ENCODE measurements around the gene SLC25A22.

Gene SLC25A22

GRCh38 chr11:788953-789940, 8.8 kb downstream of the SLC25A22 start:
- DNase-seq: no peak

GRCh38 chr11:788009-788640, 10.0 kb downstream of the SLC25A22 start:
- DNase-seq: no peak

- DNase-seq: no peak
These were observed 10.9 kb downstream of the SLC25A22 start for GRCh38 chr11:787084-787675.

GRCh38 chr11:786235-787083, 11.6 kb downstream of the SLC25A22 start:
- DNase-seq: no peak

GRCh38 chr11:783581-784015, 14.5 kb downstream of the SLC25A22 start:
- peak; percentile 18 for DNase-seq

GRCh38 chr11:782264-783174, 15.6 kb downstream of the SLC25A22 start:
- no peak for DNase-seq

- no peak for DNase-seq
These were observed 18.0 kb downstream of the SLC25A22 start for GRCh38 chr11:779955-780532.

GRCh38 chr11:778976-779954, 18.8 kb downstream of the SLC25A22 start:
- DNase-seq: no peak

- DNase-seq: peak; percentile 72
These were observed 20.5 kb downstream of the SLC25A22 start, which contains the start of gene GATD1 for GRCh38 chr11:777288-778255. Gene GATD1 (minus strand): TSS chr11:777487. CDS start chr11:777462, 25 bp downstream.

- DNase-seq: no peak
These were observed 21.4 kb downstream of the SLC25A22 start for GRCh38 chr11:776561-777287.

- DNase-seq: no peak
These were observed 21.9 kb downstream of the SLC25A22 start for GRCh38 chr11:776263-776560.

- no peak for DNase-seq
These were observed 23.0 kb downstream of the SLC25A22 start for GRCh38 chr11:774873-775592.

- no peak for DNase-seq
These were observed 24.3 kb downstream of the SLC25A22 start for GRCh38 chr11:773830-774229.

GRCh38 chr11:773425-773824, 24.7 kb downstream of the SLC25A22 start:
- DNase-seq: no peak

GRCh38 chr11:772429-773390, 25.4 kb downstream of the SLC25A22 start:
- no peak for DNase-seq

GRCh38 chr11:771617-772204, 26.4 kb downstream of the SLC25A22 start:
- DNase-seq: no peak

Data from NCI-H510A treated with DMSO at 0.1 percent for 48 hours (cell line).